Pancreas (tissue), 10 donors: ENCODE results near the gene DMKN. TPM values are rescaled to one million over a fixed set of nuclear protein-coding genes. Genes with fewer than 3 reads are reported as not detected.

Experiments
- ATAC-seq, 4 donors: fragments of 200-7000 bp; cut with Tn5 transposase; one replicate each; pipeline versions ENCODE4 v1.8.0 to v1.9.1; 2020; ENCODE audit warnings: mild to moderate bottlenecking in 4 of 4, moderate library complexity in 4 of 4
- DNase-seq, 6 donors: peaks; one replicate each; pipeline ENCODE4 v3.0.0-alpha.2; 2020
- FAIRE-seq: peaks from 2 replicates; lab custom pipeline; 2012; peaks lifted over from hg19 to GRCh38; lab: Jason Lieb, UNC
- H3K27ac ChIP-seq, 4 donors: fragments of 200-600 bp; sonication (generic); 1 replicate in 3 of 4; 2 replicates in 1 of 4; pipeline versions ENCODE4 v1.5.0 to v1.8.0; 2020
- H3K27me3 ChIP-seq, 4 donors: fragments of 200-600 bp; one replicate each; pipeline ENCODE4 v1.8.0; 2021
- H3K36me3 ChIP-seq, 3 donors: fragments of 200-600 bp; sonication (generic) in 1 of 3; one replicate each; pipeline versions ENCODE4 v1.5.0 to v1.8.0; 2020 to 2021
- H3K4me1 ChIP-seq, 3 donors: fragments of 200-600 bp; one replicate each; pipeline ENCODE4 v1.8.0; 2021
- H3K4me3 ChIP-seq, 4 donors: fragments of 200-600 bp; sonication (generic) in 2 of 4; one replicate each; pipeline versions ENCODE4 v1.5.0 to v1.8.0; 2020 to 2021
- H3K9me3 ChIP-seq, 4 donors: fragments of 200-600 bp; one replicate each; pipeline ENCODE4 v1.8.0; 2021
- CTCF ChIP-seq, 4 donors: fragments of 200-600 bp; sonication (generic) in 3 of 4; IDR thresholded peaks; one replicate each; pipeline versions ENCODE4 v1.5.0 to v1.8.0; 2021; ENCODE audit warnings: antibody characterized with exemption in 4 of 4
- WGBS, 2 donors: extraction: QIAGEN DNeasy Blood & Tissue Kit; methylation state at CpG; one replicate each; pipeline ENCODE4 v1.1.7; 2013; 5-methylcytosine and 5-hydroxymethylcytosine counted together
- intact Hi-C, 3 donors: fragments of 100-400 bp; cut with DNase I; formaldehyde crosslinking; loops; one replicate each; pipeline versions ENCODE4 v1.11.1 to v1.14.2; 2022
- polyA plus RNA-seq, 2 donors: library from polyadenylated mRNA; stranded (reverse); fragments of 200-250 nt; gene quantifications; one replicate each; pipeline ENCODE4 v1.2.3, GENCODE V29; 2013
- total RNA-seq, 6 donors: library from RNA; stranded (reverse); fragmentation: NEBNext Ultra II Directional in 4 of 6; extraction: Animal tissue kit (Norgen Biotek cat#: 25700) in 4 of 6; gene quantifications; one replicate each; pipeline versions ENCODE4 v1.2.1 to v1.2.4, GENCODE V29; 2021 to 2023
- donor health status: healthy with polysubstance abuse.
- donor health status: DM: no; HTN: no; CAD: no; lungs with moderate emphysema.
- donor health status: DM: no; HTN: no; CAD: no.
- donor health status: control.
- donor health status: control.
- donor health status: Bipolar disorder and iron deficiency.
- donor health status: DM: yes; HTN: yes; CAD: no.
- donor health status: DM: no; HTN: no; CAD: no.
- donor health status: DM: no; HTN: no; CAD: no.
- donor health status: DM: yes; HTN: yes; CAD: no.

Gene DMKN
- total and polyA plus RNA-seq, 8 donors, result 48.5 to 197 (median 62.4) TPM

GRCh38 chr19:35531291-35531690 lies 17.8 kb upstream of the DMKN start:
- no peak overlapping the region for H3K27ac ChIP-seq
- H3K4me3 ChIP-seq, result no peak overlapping the region
- ATAC-seq (no peak), DNase-seq (no peak), FAIRE-seq (no peak)
- H3K27me3 ChIP-seq, result peaks cover 0 to 4% (median 0%) of the 10 kb centered on the region in 4 donors
- H3K4me1 ChIP-seq, result no peaks in the 10 kb centered on the region
- H3K36me3 ChIP-seq, result no peaks in the 10 kb centered on the region
- TF ChIP-seq CTCF (IDR thresholded peaks at IDR 0.05), result no peak
- no peaks in the 10 kb centered on the region for H3K9me3 ChIP-seq
- WGBS, 2 donors, result 28 to 35% methylated on average over 6 of the region's 6 CpGs
- intact Hi-C loops, result no loop called here

- FAIRE-seq (no peak), ATAC-seq (no peak), DNase-seq (no peak)
- intact Hi-C loops, result no loop called here
- H3K27ac ChIP-seq, result no peak overlapping the region
- H3K36me3 ChIP-seq, result no peaks in the 10 kb centered on the region
- H3K4me1 ChIP-seq, result no peaks in the 10 kb centered on the region
- no peak overlapping the region for H3K4me3 ChIP-seq
- peaks cover 0 to 4% (median 0%) of the 10 kb centered on the region in 4 donors for H3K27me3 ChIP-seq
- no peaks in the 10 kb centered on the region for H3K9me3 ChIP-seq
- no peak for TF ChIP-seq CTCF (IDR thresholded peaks at IDR 0.05)
- 44% methylated on average over 19 of the region's 19 CpGs for WGBS, 2 donors
These were observed 16.1 kb upstream of the DMKN start for GRCh38 chr19:35529241-35530218.

GRCh38 chr19:35528218-35529038 lies 15.0 kb upstream of the DMKN start, which contains the start of gene SBSN:
SBSN (minus strand) TSS chr19:35528311; CDS start chr19:35528281, 30 bp downstream.
- H3K4me1 ChIP-seq, result no peaks in the 10 kb centered on the region
- H3K4me3 ChIP-seq, result no peak within 1 kb of the TSS
- H3K27me3 ChIP-seq, result peaks cover 0 to under 1% (median 0%) of the 10 kb centered on the region in 4 donors
- 63 to 75% methylated on average over 11 of the region's 11 CpGs for WGBS, 2 donors
- ATAC-seq (no peak), DNase-seq (no peak), FAIRE-seq (no peak)
- H3K36me3 ChIP-seq, result no peaks in the 10 kb centered on the region
- no peak within 1 kb of the TSS for H3K27ac ChIP-seq
- intact Hi-C loops, result no loop called here
- no peaks in the 10 kb centered on the region for H3K9me3 ChIP-seq
- no peak for TF ChIP-seq CTCF (IDR thresholded peaks at IDR 0.05)

- no peak overlapping the region for H3K4me3 ChIP-seq
- no peak overlapping the region for H3K27ac ChIP-seq
- H3K4me1 ChIP-seq, result no peaks in the 10 kb centered on the region
- H3K27me3 ChIP-seq, result no peaks in the 10 kb centered on the region
- no peak for TF ChIP-seq CTCF (IDR thresholded peaks at IDR 0.05)
- FAIRE-seq (no peak), DNase-seq (no peak), ATAC-seq (no peak)
- no peaks in the 10 kb centered on the region for H3K9me3 ChIP-seq
- intact Hi-C loops, result no loop called here
- 71 to 74% methylated on average over 4 of the region's 4 CpGs for WGBS, 2 donors
- no peaks in the 10 kb centered on the region for H3K36me3 ChIP-seq
These were observed 12.4 kb upstream of the DMKN start for GRCh38 chr19:35525873-35526272.
